Peyer's patch (tissue), 4 donors: ENCODE results near the gene CHKB. TPM values are rescaled to one million over a fixed set of nuclear protein-coding genes. Genes with fewer than 3 reads are reported as not detected.

Source experiments
- DNase-seq, 3 donors: peaks; one replicate each; pipeline ENCODE4 v3.0.0-alpha.2; 2017 to 2019
- H3K27ac ChIP-seq, 4 donors: fragments of 200-600 bp; sonication (generic); one replicate each; pipeline ENCODE4 v1.5.1; 2016 to 2019
- H3K27me3 ChIP-seq, 2 donors: fragments of 200-600 bp; sonication (generic); one replicate each; pipeline ENCODE4 v1.5.1; 2019
- H3K36me3 ChIP-seq, 3 donors: fragments of 200-600 bp; sonication (generic); one replicate each; pipeline ENCODE4 v1.5.1; 2016 to 2019
- H3K4me1 ChIP-seq, 4 donors: fragments of 200-600 bp; sonication (generic); one replicate each; pipeline ENCODE4 v1.5.1; 2016 to 2019
- H3K4me3 ChIP-seq, 4 donors: fragments of 200-600 bp; sonication (generic); 1 replicate in 3 of 4; 2 replicates in 1 of 4; pipeline ENCODE4 v1.5.1; 2016 to 2019; ENCODE audit warnings: mild to moderate bottlenecking in 1 of 4
- H3K9me3 ChIP-seq, 4 donors: fragments of 200-600 bp; sonication (generic); one replicate each; pipeline ENCODE4 v1.5.1; 2016 to 2019; ENCODE audit warnings: mild to moderate bottlenecking in 1 of 4
- POLR2A ChIP-seq, 2 donors: fragments of 450-650 bp; IDR thresholded peaks; one replicate each; pipeline ENCODE4 v1.5.1; 2017; ENCODE audit warnings: antibody characterized with exemption in 2 of 2, mild to moderate bottlenecking in 2 of 2, moderate library complexity in 2 of 2
- total RNA-seq, 4 donors: library from RNA; depleted of rRNA; stranded (reverse); fragments of >200 nt; gene quantifications; one replicate each; pipeline ENCODE4 v1.1.0, GENCODE V29; 2016
- TF ChIP-seq, protein P1 (sequence below), 6 experiments: fragments of 450-650 bp in 4 of 6; fragments of 200-600 bp in 2 of 6; sonication (generic) in 1 of 6; IDR thresholded peaks; one replicate each; pipeline ENCODE4 v1.5.1; 2017 to 2019; ENCODE audit warnings: antibody characterized with exemption in 6 of 6, mild to moderate bottlenecking in 3 of 6, moderate library complexity in 1 of 6

CHKB gene
- total RNA-seq, 4 donors from 2014 or later = 111 to 278 (median 156) TPM

DNA sequence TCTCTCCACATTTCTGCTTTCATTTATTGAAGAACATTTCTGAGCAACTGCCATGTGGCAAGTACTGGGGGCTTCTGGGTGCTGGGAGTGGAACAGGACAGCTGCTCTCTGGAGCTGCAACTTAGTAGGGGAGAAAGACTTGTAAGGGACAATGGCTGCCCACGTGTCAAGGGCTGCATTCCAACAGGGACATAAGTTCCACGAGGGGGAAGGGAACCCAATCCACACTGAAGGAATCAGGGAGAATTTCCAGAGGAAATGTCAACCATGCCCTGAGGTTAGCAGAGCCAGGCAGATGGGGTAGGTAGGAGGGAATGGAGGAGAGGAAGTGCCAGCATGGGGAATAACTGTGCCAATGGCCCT lies 19.7 kb upstream of the CHKB start:
- Histone ChIP-seq H3K27ac (no peak overlapping the region), H3K36me3 (no peaks in the 10 kb centered on the region), H3K9me3 (no peaks in the 10 kb centered on the region), H3K4me3 (no peak overlapping the region), H3K27me3 (peaks cover 0 to 33% of the 10 kb centered on the region in 2 donors), H3K4me1 (peaks cover 0 to 12% (median 6%) of the 10 kb centered on the region in 4 donors)
- no peak for DNase-seq
- TF ChIP-seq POLR2A (IDR thresholded peaks at IDR 0.05) = no peak

DNA sequence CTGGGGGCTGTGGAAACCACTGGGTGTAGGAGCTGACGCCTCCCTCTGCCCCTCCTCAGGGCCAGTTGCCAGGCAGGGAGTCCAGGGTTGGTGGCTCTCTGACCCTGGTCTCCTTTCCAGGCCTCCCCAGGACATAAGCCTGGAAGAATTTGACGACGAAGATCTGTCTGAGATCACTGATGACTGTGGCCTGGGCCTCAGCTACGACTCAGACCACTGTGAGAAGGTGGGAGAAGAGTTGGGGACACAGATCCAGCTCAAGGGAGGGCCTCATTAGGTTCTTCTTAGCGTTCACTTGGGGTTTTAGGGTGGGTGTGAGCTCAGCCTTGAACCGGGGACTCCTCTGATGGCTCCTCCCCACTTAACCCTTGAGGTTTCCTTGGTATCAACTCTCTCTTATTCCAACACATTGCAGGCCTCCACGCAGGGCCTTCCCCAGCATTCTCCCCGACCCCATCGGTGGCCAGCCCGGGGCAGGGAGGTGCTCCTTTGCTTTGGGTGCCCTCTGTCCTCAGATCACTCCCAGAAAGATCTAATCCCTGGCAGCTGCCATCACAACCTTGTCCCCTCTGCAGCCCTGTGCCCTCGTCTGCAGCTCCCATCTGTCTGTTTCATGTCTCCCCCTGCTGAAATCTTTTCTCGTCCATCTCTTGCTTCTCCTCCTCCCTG lies 19.2 kb upstream of the CHKB start:
- TF ChIP-seq POLR2A (IDR thresholded peaks at IDR 0.05) = no peak
- TF ChIP-seq, protein P1, sequence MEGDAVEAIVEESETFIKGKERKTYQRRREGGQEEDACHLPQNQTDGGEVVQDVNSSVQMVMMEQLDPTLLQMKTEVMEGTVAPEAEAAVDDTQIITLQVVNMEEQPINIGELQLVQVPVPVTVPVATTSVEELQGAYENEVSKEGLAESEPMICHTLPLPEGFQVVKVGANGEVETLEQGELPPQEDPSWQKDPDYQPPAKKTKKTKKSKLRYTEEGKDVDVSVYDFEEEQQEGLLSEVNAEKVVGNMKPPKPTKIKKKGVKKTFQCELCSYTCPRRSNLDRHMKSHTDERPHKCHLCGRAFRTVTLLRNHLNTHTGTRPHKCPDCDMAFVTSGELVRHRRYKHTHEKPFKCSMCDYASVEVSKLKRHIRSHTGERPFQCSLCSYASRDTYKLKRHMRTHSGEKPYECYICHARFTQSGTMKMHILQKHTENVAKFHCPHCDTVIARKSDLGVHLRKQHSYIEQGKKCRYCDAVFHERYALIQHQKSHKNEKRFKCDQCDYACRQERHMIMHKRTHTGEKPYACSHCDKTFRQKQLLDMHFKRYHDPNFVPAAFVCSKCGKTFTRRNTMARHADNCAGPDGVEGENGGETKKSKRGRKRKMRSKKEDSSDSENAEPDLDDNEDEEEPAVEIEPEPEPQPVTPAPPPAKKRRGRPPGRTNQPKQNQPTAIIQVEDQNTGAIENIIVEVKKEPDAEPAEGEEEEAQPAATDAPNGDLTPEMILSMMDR (IDR thresholded peaks at IDR 0.05) = no peak
- Histone ChIP-seq H3K27ac (no peak overlapping the region), H3K4me3 (no peak overlapping the region), H3K27me3 (peaks cover 0 to 33% of the 10 kb centered on the region in 2 donors), H3K4me1 (peaks cover 0 to 12% (median 6%) of the 10 kb centered on the region in 4 donors), H3K36me3 (no peaks in the 10 kb centered on the region), H3K9me3 (no peaks in the 10 kb centered on the region)
- DNase-seq = no peak

DNA sequence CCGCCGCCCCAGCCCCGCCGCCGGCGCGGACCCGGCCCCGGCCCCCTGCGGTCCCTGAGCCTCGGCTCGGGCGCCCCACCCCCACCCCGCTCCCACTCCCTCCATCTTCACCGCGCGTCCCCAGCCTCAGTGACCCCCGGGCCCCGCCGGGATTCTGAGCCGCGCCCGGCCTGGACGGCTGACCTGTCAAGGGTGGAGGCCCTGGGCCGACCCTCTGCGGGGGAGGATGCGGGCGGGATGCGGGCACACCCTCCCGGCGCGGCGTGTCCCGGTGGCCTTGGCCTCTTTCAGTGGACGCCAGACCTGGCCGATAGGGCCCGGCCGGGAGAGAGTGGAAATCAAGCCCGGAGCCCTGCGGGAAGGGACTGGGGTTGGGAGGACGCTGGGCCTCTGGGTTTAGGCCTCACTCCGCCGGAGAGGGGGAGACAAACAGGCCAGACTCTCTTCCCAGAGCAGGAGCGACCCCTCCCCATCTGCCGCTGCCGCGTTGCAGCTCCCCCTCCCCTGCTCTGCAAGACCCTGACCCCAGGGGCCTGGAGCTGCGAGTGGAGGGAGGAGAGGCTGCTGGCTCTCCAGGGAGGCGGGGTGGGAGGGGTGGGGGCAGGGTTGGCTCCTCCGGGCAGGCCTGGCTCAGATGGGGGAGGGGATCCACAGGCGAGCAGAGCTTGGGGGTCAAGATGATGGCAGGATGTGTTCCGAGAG lies 18.5 kb upstream of the CHKB start:
- Histone ChIP-seq H3K4me3 (peak overlapping the region in 3 of 4 donors; percentile 51 to 59 (median 57)), H3K27me3 (peaks cover 0 to 33% of the 10 kb centered on the region in 2 donors), H3K9me3 (no peaks in the 10 kb centered on the region), H3K27ac (no peak overlapping the region), H3K4me1 (peaks cover 0 to 12% (median 6%) of the 10 kb centered on the region in 4 donors), H3K36me3 (no peaks in the 10 kb centered on the region)
- no peak for TF ChIP-seq POLR2A (IDR thresholded peaks at IDR 0.05)
- TF ChIP-seq, protein P1 (IDR thresholded peaks at IDR 0.05) = no peak
- no peak for DNase-seq

DNA sequence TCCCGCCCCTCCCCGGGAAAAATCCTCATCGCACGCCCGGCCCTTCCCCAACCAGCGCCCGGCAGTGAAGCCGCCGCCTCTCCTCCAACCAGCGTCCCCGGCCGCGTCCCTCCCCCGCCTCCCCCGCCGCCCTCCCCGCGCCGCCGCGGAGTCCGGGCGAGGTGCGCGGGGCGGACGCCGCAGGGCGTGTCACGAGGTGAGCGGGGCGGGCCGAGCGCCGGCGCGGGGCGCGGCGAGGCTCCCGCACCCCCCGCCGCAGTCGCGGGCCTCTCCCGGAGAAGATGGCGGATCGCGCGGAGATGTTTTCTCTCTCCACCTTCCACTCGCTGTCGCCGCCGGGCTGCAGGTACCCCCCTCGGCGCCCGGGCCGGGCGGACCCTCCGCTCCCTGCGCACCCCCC lies 17.9 kb upstream of the CHKB start, which contains the start of gene MAPK8IP2:
Gene MAPK8IP2 (plus strand): TSS at position 256 of the 400 bp plus-strand sequence. CDS start 26 bp downstream, at position 282.
- Histone ChIP-seq H3K4me3 (peak within 1 kb of the TSS; percentile 5 to 59 (median 54)), H3K9me3 (no peaks in the 10 kb centered on the region), H3K4me1 (peaks cover 0 to 12% (median 6%) of the 10 kb centered on the region in 4 donors), H3K36me3 (no peaks in the 10 kb centered on the region), H3K27ac (no peak within 1 kb of the TSS), H3K27me3 (peaks cover 0 to 33% of the 10 kb centered on the region in 2 donors)
- TF ChIP-seq POLR2A (IDR thresholded peaks at IDR 0.05) = no peak
- peak in 1 of 3 donors; percentile 55 for DNase-seq

DNA sequence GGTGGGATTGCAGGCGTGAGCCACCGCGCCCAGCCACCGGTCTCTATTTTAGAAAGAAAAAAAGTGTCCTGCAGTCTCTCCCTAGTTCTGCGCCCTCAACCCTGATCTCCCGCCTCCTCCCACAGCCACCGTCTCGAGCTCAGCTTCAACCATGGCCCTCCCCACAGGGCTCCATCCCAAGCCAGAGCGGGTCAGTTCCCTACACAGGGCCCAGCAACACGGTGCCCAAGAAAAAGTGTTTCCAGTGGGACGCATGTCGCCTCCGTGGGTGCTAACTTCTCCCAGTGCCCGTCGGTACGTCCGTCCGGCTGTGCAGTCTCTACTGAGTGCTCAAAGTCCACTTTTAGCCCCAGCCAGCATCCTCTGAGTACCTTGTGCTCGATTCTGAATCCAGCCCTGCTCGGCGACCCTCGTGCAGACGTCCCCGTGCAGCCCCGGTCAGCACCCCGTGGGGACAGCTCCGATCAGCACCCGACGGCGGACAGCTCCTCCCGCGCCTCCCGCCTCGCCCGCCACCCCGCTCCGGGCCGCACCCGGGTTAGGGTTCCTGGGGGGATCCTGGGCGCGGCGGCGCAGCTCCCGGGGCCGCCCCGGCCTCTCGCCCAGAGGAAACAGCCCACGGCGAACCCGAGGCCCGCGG lies 17.3 kb upstream of the CHKB start:
- no peaks in the 10 kb centered on the region for H3K9me3 ChIP-seq

DNA sequence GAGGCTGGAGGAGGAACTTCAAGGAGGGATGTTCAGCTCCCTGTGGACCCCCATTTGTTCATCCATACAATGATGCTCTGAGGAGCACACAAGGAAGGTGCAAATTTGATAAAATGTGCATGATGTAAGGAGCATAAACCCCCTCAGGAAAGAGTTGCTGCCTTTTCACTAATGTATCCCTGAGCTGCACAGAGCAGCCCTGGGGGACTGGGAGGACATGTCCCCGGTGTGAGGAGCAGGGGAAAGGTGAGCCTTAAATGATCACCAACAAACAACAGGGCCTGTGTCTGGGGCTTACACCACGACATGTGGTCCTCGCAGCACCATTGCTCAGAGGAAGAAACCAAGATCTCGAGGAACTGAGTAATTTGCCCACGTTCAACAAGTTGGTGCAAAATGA lies 14.4 kb upstream of the CHKB start:
- Histone ChIP-seq H3K4me1 (peaks cover 0 to 12% (median 6%) of the 10 kb centered on the region in 4 donors), H3K27ac (no peak overlapping the region), H3K4me3 (no peak overlapping the region), H3K9me3 (no peaks in the 10 kb centered on the region), H3K36me3 (no peaks in the 10 kb centered on the region), H3K27me3 (peaks cover 0 to 15% of the 10 kb centered on the region in 2 donors)
- no peak for DNase-seq
- TF ChIP-seq, protein P1 (IDR thresholded peaks at IDR 0.05) = no peak
- TF ChIP-seq POLR2A (IDR thresholded peaks at IDR 0.05) = no peak

More for the DNA sequence above, 17.3 kb upstream of the CHKB start:
- H3K27ac ChIP-seq = no peak overlapping the region
- peaks cover 0 to 12% (median 6%) of the 10 kb centered on the region in 4 donors for H3K4me1 ChIP-seq
- H3K27me3 ChIP-seq = peaks cover 0 to 33% of the 10 kb centered on the region in 2 donors
- no peaks in the 10 kb centered on the region for H3K36me3 ChIP-seq
- DNase-seq = peak in 2 of 3 donors; percentile 67 to 73
- TF ChIP-seq, protein P1 (IDR thresholded peaks at IDR 0.05) = no peak
- TF ChIP-seq POLR2A (IDR thresholded peaks at IDR 0.05) = no peak
- H3K4me3 ChIP-seq = peak overlapping the region; percentile 5 to 59 (median 54)
